HepG2 (cell line): Measurements from ENCODE around the gene NOXRED1. TPM values are rescaled to one million over a fixed set of nuclear protein-coding genes. Genes with fewer than 3 reads are reported as not detected.
A peak's percentile ranks its signal among the peaks of the same experiment; 100 is the strongest.

Source experiments
- ETV5 ChIP-seq: IDR thresholded peaks from 2 replicates; pipeline ENCODE4 v1.6.1; 2018; ENCODE audit warnings: missing biosample characterization, missing genetic modification reagents, inconsistent platforms, borderline replicate concordance
- FLYWCH1 ChIP-seq: sonication (generic); formaldehyde crosslinking; IDR thresholded peaks from 2 replicates; pipeline ENCODE4 v1.8.1; 2023; ENCODE audit warnings: mild to moderate bottlenecking, missing genetic modification reagents
- HHEX ChIP-seq: IDR thresholded peaks from 2 replicates; pipeline ENCODE4 v1.6.1; 2016; ENCODE audit warnings: control low read depth
- HOXA3 ChIP-seq: sonication (generic); formaldehyde crosslinking; IDR thresholded peaks from 2 replicates; pipeline ENCODE4 v1.5.0; 2020; ENCODE audit warnings: missing genetic modification reagents
- NR2C2 ChIP-seq: sonication (generic); formaldehyde crosslinking; IDR thresholded peaks from 2 replicates; pipeline ENCODE4 v1.4.0; 2020; ENCODE audit warnings: missing genetic modification reagents, mild to moderate bottlenecking, moderate library complexity, borderline replicate concordance
- POGZ ChIP-seq: sonication (generic); formaldehyde crosslinking; IDR thresholded peaks from 2 replicates; pipeline ENCODE4 v1.4.0; 2020; ENCODE audit warnings: mild to moderate bottlenecking, missing genetic modification reagents
- SMAD9 ChIP-seq: sonication (generic); formaldehyde crosslinking; IDR thresholded peaks from 2 replicates; pipeline ENCODE4 v1.5.1; 2020; ENCODE audit warnings: mild to moderate bottlenecking, missing genetic modification reagents
- SOX6 ChIP-seq, 2 experiments: fragments of 450-650 bp in 1 of 2; sonication (generic) in 1 of 2; formaldehyde crosslinking in 1 of 2; IDR thresholded peaks; 2 replicates each; pipeline versions ENCODE4 v1.4.0 to v1.6.1; 2017 to 2020; ENCODE audit warnings: antibody characterized with exemption in 1 of 2, mild to moderate bottlenecking in 1 of 2, missing genetic modification reagents in 1 of 2
- TARDBP ChIP-seq: sonication (generic); formaldehyde crosslinking; IDR thresholded peaks from 2 replicates; pipeline ENCODE4 v1.8.0; 2022; ENCODE audit warnings: mild to moderate bottlenecking, missing genetic modification reagents
- TBL1XR1 ChIP-seq: fragments of 150-350 bp; IDR thresholded peaks from 2 replicates; pipeline ENCODE4 v1.6.1; 2014; ENCODE audit warnings: borderline replicate concordance, low read length; ENCODE audit not compliant: partially characterized antibody
- USF2 ChIP-seq, 2 experiments: sonication (generic) in 1 of 2; formaldehyde crosslinking in 1 of 2; IDR thresholded peaks; 2 replicates each; pipeline versions ENCODE4 v1.5.1 to v1.6.1; 2011 to 2020; ENCODE audit warnings: borderline replicate concordance in 1 of 2, low read depth in 1 of 2, low read length in 1 of 2, mild to moderate bottlenecking in 1 of 2, missing genetic modification reagents in 1 of 2, moderate library complexity in 1 of 2
- ZBTB38 ChIP-seq: sonication (generic); formaldehyde crosslinking; IDR thresholded peaks from 2 replicates; pipeline ENCODE4 v1.5.1; 2020; ENCODE audit warnings: mild to moderate bottlenecking, missing genetic modification reagents
- ZHX2 ChIP-seq, 2 experiments: sonication (generic) in 1 of 2; formaldehyde crosslinking in 1 of 2; IDR thresholded peaks; 2 replicates each; pipeline versions ENCODE4 v1.6.1 to v1.9.0; 2014 to 2022; ENCODE audit warnings: antibody characterized with exemption in 1 of 2, borderline replicate concordance in 1 of 2, inconsistent platforms in 1 of 2, low read depth in 1 of 2, missing genetic modification reagents in 1 of 2
- ZKSCAN5 ChIP-seq: sonication (generic); formaldehyde crosslinking; IDR thresholded peaks from 2 replicates; pipeline ENCODE4 v1.5.1; 2020; ENCODE audit warnings: mild to moderate bottlenecking, missing genetic modification reagents
- ZKSCAN8 ChIP-seq: IDR thresholded peaks from 2 replicates; pipeline ENCODE4 v1.6.1; 2016; ENCODE audit warnings: borderline replicate concordance, missing genetic modification reagents, missing compliant biosample characterization
- ZNF12 ChIP-seq: sonication (generic); formaldehyde crosslinking; IDR thresholded peaks from 2 replicates; pipeline ENCODE4 v1.5.0; 2020; ENCODE audit warnings: missing genetic modification reagents
- ZNF296 ChIP-seq: sonication (generic); formaldehyde crosslinking; conservative IDR thresholded peaks from 2 replicates; pipeline ENCODE4 v1.5.0; 2020; ENCODE audit warnings: mild to moderate bottlenecking, missing genetic modification reagents
- ZNF335 ChIP-seq: sonication (generic); formaldehyde crosslinking; IDR thresholded peaks from 2 replicates; pipeline ENCODE4 v1.4.0; 2020; ENCODE audit warnings: missing genetic modification reagents
- ZNF564 ChIP-seq: sonication (generic); formaldehyde crosslinking; IDR thresholded peaks from 2 replicates; pipeline ENCODE4 v1.8.1; 2023; ENCODE audit warnings: mild to moderate bottlenecking, missing genetic modification reagents
- ZNF75D ChIP-seq: sonication (generic); formaldehyde crosslinking; IDR thresholded peaks from 2 replicates; pipeline ENCODE4 v1.8.1; 2023; ENCODE audit warnings: missing genetic modification reagents, mild to moderate bottlenecking, borderline replicate concordance
- polyA plus RNA-seq, 8 experiments: library from polyadenylated mRNA; depleted of rRNA in 3 of 8; stranded (reverse) in 7 of 8; unstranded in 1 of 8; fragments of >200 nt; fragmentation: Illumina TruSeq in 4 of 8; extraction: Trizol in 4 of 8; gene quantifications; 2 replicates each; pipeline versions ENCODE4 v1.2.1 to v1.2.3, GENCODE V29; 2011 to 2016; ENCODE audit warnings: low read depth in 4 of 8, missing spikeins in 1 of 8, mixed read lengths in 1 of 8; ENCODE audit not compliant: insufficient read depth in 1 of 8
- total RNA-seq, 5 experiments: library from RNA; depleted of rRNA; stranded (reverse); fragments of >200 nt; fragmentation: Illumina TruSeq; extraction: Trizol; gene quantifications; 2 replicates each; pipeline ENCODE4 v1.2.3, GENCODE V29; 2016; ENCODE audit warnings: low read depth in 1 of 5

NOXRED1 gene
- total and polyA plus RNA-seq, 2 of the 13 experiments (the other 11 are each of a cell fraction or from before 2014, with no cell fraction given): 0.24 to 0.41 TPM

GRCh38 chr14:77457522-77458248 is 34.4 kb upstream of the NOXRED1 start, which contains the start of the genes AHSA1 and VIPAS39 (continued):
- TF ChIP-seq USF2 (IDR thresholded peaks at IDR 0.05; ENCODE audit: low read depth, low read length): no peak
- no peak for TF ChIP-seq USF2 (CRISPR knock-in tag; IDR thresholded peaks at IDR 0.05; ENCODE audit: borderline replicate concordance)
- TF ChIP-seq ZNF296: no peak
- TF ChIP-seq ETV5 (CRISPR knock-in tag): 0 out of 2 replicates have a peak, but pooled peaks have one; percentile 10
- 0 out of 2 replicates have a peak, but pooled peaks have one; percentile 57 for TF ChIP-seq ZKSCAN5 (CRISPR knock-in tag)
- TF ChIP-seq POGZ (CRISPR knock-in tag): peak; percentile 47; the same call in 1 of the 2 replicates
- peak; percentile 10; the same call in 1 of the 2 replicates for TF ChIP-seq HOXA3
- peak; percentile 72; the same call in 1 of the 2 replicates for TF ChIP-seq FLYWCH1 (CRISPR knock-in tag)
- TF ChIP-seq ZKSCAN8 (CRISPR knock-in tag): no peak
- 0 out of 2 replicates have a peak, but pooled peaks have one; percentile 21 for TF ChIP-seq ZNF564 (CRISPR knock-in tag)
- peak; percentile 50; the same call in 1 of the 2 replicates for TF ChIP-seq ZNF12 (CRISPR knock-in tag)
- peak; percentile 81; the same call in 1 of the 2 replicates for TF ChIP-seq ZNF335
- TF ChIP-seq ZHX2 (IDR thresholded peaks at IDR 0.05; ENCODE audit: low read depth): peak; percentile 57; the same call in 1 of the 2 replicates
- no peak for TF ChIP-seq ZHX2 (CRISPR knock-in tag; IDR thresholded peaks at IDR 0.05; ENCODE audit: borderline replicate concordance)
- TF ChIP-seq NR2C2 (CRISPR knock-in tag): peak; percentile 98
- peak; percentile 77 for TF ChIP-seq TBL1XR1
- TF ChIP-seq SOX6 (IDR thresholded peaks at IDR 0.05): no peak
- peak; percentile 43 for TF ChIP-seq SOX6 (CRISPR knock-in tag; IDR thresholded peaks at IDR 0.05)
- 0 out of 2 replicates have a peak, but pooled peaks have one; percentile 12 for TF ChIP-seq ZNF75D
- TF ChIP-seq SMAD9 (CRISPR knock-in tag): 0 out of 2 replicates have a peak, but pooled peaks have one; percentile 64
- 0 out of 2 replicates have a peak, but pooled peaks have one; percentile 50 for TF ChIP-seq HHEX (CRISPR knock-in tag)
- peak; percentile 45; the same call in 1 of the 2 replicates for TF ChIP-seq TARDBP (CRISPR knock-in tag)
- 0 out of 2 replicates have a peak, but pooled peaks have one; percentile 19 for TF ChIP-seq ZBTB38 (CRISPR knock-in tag)
